K562 (cell line): ENCODE results near the gene LRFN3. TPM values are rescaled to one million over a fixed set of nuclear protein-coding genes. Genes with fewer than 3 reads are reported as not detected.
A peak's percentile ranks its signal among the peaks of the same experiment; 100 is the strongest.

ENCODE experiments used
- BDP1 ChIP-seq: IDR thresholded peaks from 3 replicates; pipeline ENCODE4 v1.6.1; 2011; ENCODE audit not compliant: insufficient read length, insufficient read depth
- CHD2 ChIP-seq: IDR thresholded peaks from 2 replicates; pipeline ENCODE4 v1.6.1; 2011; ENCODE audit warnings: low read depth, low read length
- CXXC5 ChIP-seq: fragments of 250-450 bp; sonication (Bioruptor Pico); IDR thresholded peaks from 2 replicates; pipeline ENCODE4 v1.8.0; 2022; ENCODE audit warnings: inconsistent platforms, mild to moderate bottlenecking, moderate library complexity
- GATAD2A ChIP-seq: fragments of 450-650 bp; IDR thresholded peaks from 2 replicates; pipeline ENCODE4 v1.6.1; 2017
- MTA1 ChIP-seq: fragments of 450-650 bp; IDR thresholded peaks from 2 replicates; pipeline ENCODE4 v1.6.1; 2017; ENCODE audit warnings: borderline replicate concordance
- MTA3 ChIP-seq: fragments of 450-650 bp; formaldehyde crosslinking; IDR thresholded peaks from 2 replicates; pipeline ENCODE4 v1.6.1; 2017; ENCODE audit warnings: mild to moderate bottlenecking, borderline replicate concordance
- MYC ChIP-seq, 2 experiments: fragments of 250-450 bp in 1 of 2; sonication (Bioruptor Pico) in 1 of 2; IDR thresholded peaks; 2 replicates each; pipeline versions ENCODE4 v1.5.1 to v1.6.1; 2012 to 2021; ENCODE audit warnings: low read depth in 2 of 2, borderline replicate concordance in 1 of 2, improper control_type of control experiment in 1 of 2, low read length in 1 of 2, mild to moderate bottlenecking in 1 of 2, moderate library complexity in 1 of 2
- NEUROD1 ChIP-seq: fragments of 150-350 bp; IDR thresholded peaks from 2 replicates; pipeline ENCODE4 v1.6.1; 2014; ENCODE audit warnings: borderline replicate concordance, low read length, low read depth; ENCODE audit not compliant: partially characterized antibody
- NFATC3 ChIP-seq: fragments of 450-650 bp; IDR thresholded peaks from 2 replicates; pipeline ENCODE4 v1.6.1; 2017; ENCODE audit warnings: mild to moderate bottlenecking
- NRF1 ChIP-seq, 2 experiments: fragments of 450-650 bp; IDR thresholded peaks in 1 of 2; conservative IDR thresholded peaks in 1 of 2; 2 replicates each; pipeline ENCODE4 v1.6.1; 2014; ENCODE audit warnings: mild to moderate bottlenecking in 2 of 2
- SAFB ChIP-seq: fragments of 200-400 bp; formaldehyde crosslinking; IDR thresholded peaks from 2 replicates; pipeline ENCODE4 v1.6.1; 2017; ENCODE audit warnings: low read depth, low read length, borderline replicate concordance
- SMARCA4 ChIP-seq: fragments of 450-650 bp; IDR thresholded peaks from 2 replicates; pipeline ENCODE4 v1.6.1; 2016
- polyA plus RNA-seq, 8 experiments: library from polyadenylated mRNA; depleted of rRNA in 4 of 8; stranded (reverse) in 5 of 8; unstranded in 3 of 8; fragments of >200 nt; fragmentation: Nextera tagmentation in 2 of 8; fragmentation: Illumina TruSeq in 1 of 8; extraction: Ambion mirVana in 2 of 8; extraction: Trizol in 1 of 8; gene quantifications; 2 replicates each; pipeline versions ENCODE4 v1.2.1 to v1.2.3, GENCODE V29; 2011 to 2014; ENCODE audit warnings: inconsistent platforms in 1 of 8, missing spikeins in 1 of 8
- total RNA-seq, 7 experiments: library from RNA; depleted of rRNA in 6 of 7; stranded (reverse); fragments of >200 nt in 6 of 7; fragmentation: Illumina TruSeq in 2 of 7; extraction: Trizol in 2 of 7; gene quantifications; 2 replicates each; pipeline versions ENCODE4 v1.2.1 to v1.2.3, GENCODE V29; 2011 to 2021; ENCODE audit warnings: low replicate concordance in 1 of 7
- TF ChIP-seq, protein P1 (sequence below), 2 experiments: fragments of 450-650 bp in 1 of 2; sonication (generic) in 1 of 2; formaldehyde crosslinking in 1 of 2; IDR thresholded peaks; 2 replicates each; pipeline versions ENCODE4 v1.7.1 to v1.9.0; 2016 to 2022; ENCODE audit warnings: inconsistent platforms in 1 of 2, mild to moderate bottlenecking in 1 of 2, missing genetic modification reagents in 1 of 2
- TF ChIP-seq, protein P2 (sequence below): sonication (generic); formaldehyde crosslinking; IDR thresholded peaks from 2 replicates; pipeline ENCODE4 v1.8.0; 2022; ENCODE audit warnings: mild to moderate bottlenecking, missing genetic modification reagents

LRFN3 gene
- total and polyA plus RNA-seq, 9 of the 15 experiments (the other 6 are each of a cell fraction or from before 2014, with no cell fraction given), result 0.03 to 0.12 (median 0.11) TPM; not detected in 6

GRCh38 chr19:35899547-35900214 lies 36.5 kb upstream of the LRFN3 start (continued):
- TF ChIP-seq, protein P1, sequence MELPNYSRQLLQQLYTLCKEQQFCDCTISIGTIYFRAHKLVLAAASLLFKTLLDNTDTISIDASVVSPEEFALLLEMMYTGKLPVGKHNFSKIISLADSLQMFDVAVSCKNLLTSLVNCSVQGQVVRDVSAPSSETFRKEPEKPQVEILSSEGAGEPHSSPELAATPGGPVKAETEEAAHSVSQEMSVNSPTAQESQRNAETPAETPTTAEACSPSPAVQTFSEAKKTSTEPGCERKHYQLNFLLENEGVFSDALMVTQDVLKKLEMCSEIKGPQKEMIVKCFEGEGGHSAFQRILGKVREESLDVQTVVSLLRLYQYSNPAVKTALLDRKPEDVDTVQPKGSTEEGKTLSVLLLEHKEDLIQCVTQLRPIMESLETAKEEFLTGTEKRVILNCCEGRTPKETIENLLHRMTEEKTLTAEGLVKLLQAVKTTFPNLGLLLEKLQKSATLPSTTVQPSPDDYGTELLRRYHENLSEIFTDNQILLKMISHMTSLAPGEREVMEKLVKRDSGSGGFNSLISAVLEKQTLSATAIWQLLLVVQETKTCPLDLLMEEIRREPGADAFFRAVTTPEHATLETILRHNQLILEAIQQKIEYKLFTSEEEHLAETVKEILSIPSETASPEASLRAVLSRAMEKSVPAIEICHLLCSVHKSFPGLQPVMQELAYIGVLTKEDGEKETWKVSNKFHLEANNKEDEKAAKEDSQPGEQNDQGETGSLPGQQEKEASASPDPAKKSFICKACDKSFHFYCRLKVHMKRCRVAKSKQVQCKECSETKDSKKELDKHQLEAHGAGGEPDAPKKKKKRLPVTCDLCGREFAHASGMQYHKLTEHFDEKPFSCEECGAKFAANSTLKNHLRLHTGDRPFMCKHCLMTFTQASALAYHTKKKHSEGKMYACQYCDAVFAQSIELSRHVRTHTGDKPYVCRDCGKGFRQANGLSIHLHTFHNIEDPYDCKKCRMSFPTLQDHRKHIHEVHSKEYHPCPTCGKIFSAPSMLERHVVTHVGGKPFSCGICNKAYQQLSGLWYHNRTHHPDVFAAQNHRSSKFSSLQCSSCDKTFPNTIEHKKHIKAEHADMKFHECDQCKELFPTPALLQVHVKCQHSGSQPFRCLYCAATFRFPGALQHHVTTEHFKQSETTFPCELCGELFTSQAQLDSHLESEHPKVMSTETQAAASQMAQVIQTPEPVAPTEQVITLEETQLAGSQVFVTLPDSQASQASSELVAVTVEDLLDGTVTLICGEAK (IDR thresholded peaks at IDR 0.05), result peak; percentile 43; the same call in 1 of the 2 replicates
- TF ChIP-seq, protein P1 (CRISPR knock-in tag; IDR thresholded peaks at IDR 0.05), result no peak
- TF ChIP-seq MYC (IDR thresholded peaks at IDR 0.05; ENCODE audit: low read depth, low read length), result peak; percentile 68; the same call in 1 of the 2 replicates
- TF ChIP-seq MYC (CRISPR knock-in tag; IDR thresholded peaks at IDR 0.05; ENCODE audit: borderline replicate concordance, low read depth), result no peak
- no peak for TF ChIP-seq NEUROD1
- peak; percentile 44; the same call in 1 of the 2 replicates for TF ChIP-seq SMARCA4
- TF ChIP-seq CXXC5 (CRISPR knock-in tag), result peak; percentile 57
- TF ChIP-seq, protein P2, sequence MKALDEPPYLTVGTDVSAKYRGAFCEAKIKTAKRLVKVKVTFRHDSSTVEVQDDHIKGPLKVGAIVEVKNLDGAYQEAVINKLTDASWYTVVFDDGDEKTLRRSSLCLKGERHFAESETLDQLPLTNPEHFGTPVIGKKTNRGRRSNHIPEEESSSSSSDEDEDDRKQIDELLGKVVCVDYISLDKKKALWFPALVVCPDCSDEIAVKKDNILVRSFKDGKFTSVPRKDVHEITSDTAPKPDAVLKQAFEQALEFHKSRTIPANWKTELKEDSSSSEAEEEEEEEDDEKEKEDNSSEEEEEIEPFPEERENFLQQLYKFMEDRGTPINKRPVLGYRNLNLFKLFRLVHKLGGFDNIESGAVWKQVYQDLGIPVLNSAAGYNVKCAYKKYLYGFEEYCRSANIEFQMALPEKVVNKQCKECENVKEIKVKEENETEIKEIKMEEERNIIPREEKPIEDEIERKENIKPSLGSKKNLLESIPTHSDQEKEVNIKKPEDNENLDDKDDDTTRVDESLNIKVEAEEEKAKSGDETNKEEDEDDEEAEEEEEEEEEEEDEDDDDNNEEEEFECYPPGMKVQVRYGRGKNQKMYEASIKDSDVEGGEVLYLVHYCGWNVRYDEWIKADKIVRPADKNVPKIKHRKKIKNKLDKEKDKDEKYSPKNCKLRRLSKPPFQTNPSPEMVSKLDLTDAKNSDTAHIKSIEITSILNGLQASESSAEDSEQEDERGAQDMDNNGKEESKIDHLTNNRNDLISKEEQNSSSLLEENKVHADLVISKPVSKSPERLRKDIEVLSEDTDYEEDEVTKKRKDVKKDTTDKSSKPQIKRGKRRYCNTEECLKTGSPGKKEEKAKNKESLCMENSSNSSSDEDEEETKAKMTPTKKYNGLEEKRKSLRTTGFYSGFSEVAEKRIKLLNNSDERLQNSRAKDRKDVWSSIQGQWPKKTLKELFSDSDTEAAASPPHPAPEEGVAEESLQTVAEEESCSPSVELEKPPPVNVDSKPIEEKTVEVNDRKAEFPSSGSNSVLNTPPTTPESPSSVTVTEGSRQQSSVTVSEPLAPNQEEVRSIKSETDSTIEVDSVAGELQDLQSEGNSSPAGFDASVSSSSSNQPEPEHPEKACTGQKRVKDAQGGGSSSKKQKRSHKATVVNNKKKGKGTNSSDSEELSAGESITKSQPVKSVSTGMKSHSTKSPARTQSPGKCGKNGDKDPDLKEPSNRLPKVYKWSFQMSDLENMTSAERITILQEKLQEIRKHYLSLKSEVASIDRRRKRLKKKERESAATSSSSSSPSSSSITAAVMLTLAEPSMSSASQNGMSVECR, result peak; percentile 37; the same call in 1 of the 2 replicates
- peak; percentile 72 to 77 for TF ChIP-seq NRF1 (conservative IDR thresholded peaks at IDR 0.05 in 1 of 2, IDR thresholded peaks at IDR 0.05 in 1 of 2)
- TF ChIP-seq NFATC3, result 0 out of 2 replicates have a peak, but pooled peaks have one; percentile 26
- TF ChIP-seq MTA1, result peak; percentile 61
- peak; percentile 35; the same call in 1 of the 2 replicates for TF ChIP-seq CHD2
- peak; percentile 35; the same call in 1 of the 2 replicates for TF ChIP-seq MTA3
- no peak for TF ChIP-seq BDP1
- peak; percentile 96 for TF ChIP-seq SAFB
- TF ChIP-seq GATAD2A, result peak; percentile 82
